Esophagus squamous epithelium (tissue), 4 donors: ENCODE data around the gene MYORG.

Source experiments
- CTCF ChIP-seq, 6 experiments: fragments of 450-650 bp in 4 of 6; fragments of 200-600 bp in 2 of 6; sonication (generic) in 2 of 6; IDR thresholded peaks; one replicate each; pipeline ENCODE4 v1.5.1; 2016 to 2019; ENCODE audit warnings: antibody characterized with exemption in 6 of 6, mild to moderate bottlenecking in 4 of 6, moderate library complexity in 4 of 6
- POLR2A ChIP-seq, 4 donors: fragments of 450-650 bp; IDR thresholded peaks; one replicate each; pipeline ENCODE4 v1.6.1; 2017; ENCODE audit warnings: antibody characterized with exemption in 4 of 4, mild to moderate bottlenecking in 4 of 4, moderate library complexity in 3 of 4

- no peak for TF ChIP-seq POLR2A (IDR thresholded peaks at IDR 0.05)
- no peak for TF ChIP-seq CTCF (IDR thresholded peaks at IDR 0.05)
Observed at GRCh38 chr9:34338665-34339385, 37.9 kb downstream of the MYORG start.
